Measurements from ENCODE around the gene HSD17B3. TPM values are rescaled to one million over a fixed set of nuclear protein-coding genes. Genes with fewer than 3 reads are reported as not detected.

Gene HSD17B3
- total and polyA plus RNA-seq, 2 donors (not counting 3 experiments of a cell fraction or from before 2014, with no cell fraction given) = 0.46 TPM; not detected in 1

GRCh38 chr9:96230002-96230401 lies 72.0 kb downstream of the HSD17B3 start:
- TF ChIP-seq CTCF (IDR thresholded peaks at IDR 0.05; ENCODE audit: extremely low read depth in 1 of 2, insufficient read depth in 1 of 2, low read depth in 1 of 2, low read length in 2 of 2) (no peak), POLR2AphosphoS5 (IDR thresholded peaks at IDR 0.05; ENCODE audit: insufficient read depth, low read depth, low read length) (no peak), GATA2 (IDR thresholded peaks at IDR 0.05; ENCODE audit: insufficient read depth, insufficient read length, low read depth, low read length) (no peak), EZH2 (IDR thresholded peaks at IDR 0.05; ENCODE audit: borderline replicate concordance, low read depth, low read length, severe bottlenecking) (no peak), MYC (IDR thresholded peaks at IDR 0.05; ENCODE audit: low read depth, low read length) (no peak), JUN (IDR thresholded peaks at IDR 0.05; ENCODE audit: borderline replicate concordance, insufficient read depth, insufficient read length, low read depth) (no peak), MAX (IDR thresholded peaks at IDR 0.05; ENCODE audit: insufficient read depth, insufficient read length) (no peak), POLR2A (IDR thresholded peaks at IDR 0.05; ENCODE audit: low read depth, low read length) (no peak), FOS (IDR thresholded peaks at IDR 0.05; ENCODE audit: borderline replicate concordance, insufficient read depth, low read length) (no peak)
- no peaks in the 10 kb centered on the region for H3K4me1 ChIP-seq (ENCODE audit: control insufficient read depth, extremely low read depth, insufficient read depth, low read length)
- no peak for DNase-seq (ENCODE audit: low read depth, low spot score)
- FAIRE-seq = no peak
- no TSS peak for BruUV-seq (replicated peaks)
- ChIA-PET CTCF (interaction anchor here (5.1 kb wide), 1 partner anchor 86 kb away, joined by 105 read pairs; no protein-coding TSS in a partner anchor), POLR2A (no interaction called here)
- no peak overlapping the region for H3K27ac ChIP-seq (ENCODE audit: insufficient read depth, low read depth, low read length)
- H3K9me1 ChIP-seq (replicated peaks; ENCODE audit: control insufficient read depth, extremely low read depth, insufficient read depth, low read length) = no peaks in the 10 kb centered on the region
- H3K9me3 ChIP-seq (replicated peaks; ENCODE audit: control insufficient read depth, insufficient read depth, low read length) = no peaks in the 10 kb centered on the region
- no peak overlapping the region for H3K4me3 ChIP-seq (replicated peaks in 1 of 3; ENCODE audit: insufficient read depth in 1 of 3, low read depth in 1 of 3, low read length in 3 of 3)
- no peak overlapping the region for H3K9ac ChIP-seq (replicated peaks; ENCODE audit: extremely low read depth, insufficient read depth, low read length)
- peaks cover 5 to 7% of the 10 kb centered on the region in 2 experiments for H3K27me3 ChIP-seq (ENCODE audit: control insufficient read depth in 2 of 2, insufficient read depth in 2 of 2, low read length in 2 of 2)
- no peaks in the 10 kb centered on the region for H4K20me1 ChIP-seq (replicated peaks; ENCODE audit: control insufficient read depth, extremely low read depth, insufficient read depth, low read length)
- intact Hi-C loops (cut with micrococcal nuclease) (loop anchor here (5.0 kb wide), 1 partner anchor 422 kb away; no protein-coding TSS in a partner anchor), dilution Hi-C loops (cut with MboI; ENCODE audit: extremely low pct_ligation_motif_present, low sequenced_read_pairs) (no loop called here)
- no peaks in the 10 kb centered on the region for H3K79me2 ChIP-seq (ENCODE audit: control insufficient read depth, insufficient read depth, low read length)
- H3K36me3 ChIP-seq (ENCODE audit: control insufficient read depth in 2 of 2, extremely low read depth in 1 of 2, insufficient read depth in 2 of 2, low read length in 2 of 2) = no peaks in the 10 kb centered on the region
- no peak overlapping the region for H2AFZ ChIP-seq (ENCODE audit: low read depth, low read length)
- no peak overlapping the region for H3K4me2 ChIP-seq (ENCODE audit: insufficient read depth, low read length)

Data from endothelial cell of umbilical vein (primary cell).